ENCODE measurements around the gene RGS9. TPM values are rescaled to one million over a fixed set of nuclear protein-coding genes. Genes with fewer than 3 reads are reported as not detected.

RGS9 gene
- total and polyA plus RNA-seq, 10 of the 15 experiments (the other 5 are each of a cell fraction or from before 2014, with no cell fraction given): 1.1 to 10.6 (median 5.6) TPM

DNA sequence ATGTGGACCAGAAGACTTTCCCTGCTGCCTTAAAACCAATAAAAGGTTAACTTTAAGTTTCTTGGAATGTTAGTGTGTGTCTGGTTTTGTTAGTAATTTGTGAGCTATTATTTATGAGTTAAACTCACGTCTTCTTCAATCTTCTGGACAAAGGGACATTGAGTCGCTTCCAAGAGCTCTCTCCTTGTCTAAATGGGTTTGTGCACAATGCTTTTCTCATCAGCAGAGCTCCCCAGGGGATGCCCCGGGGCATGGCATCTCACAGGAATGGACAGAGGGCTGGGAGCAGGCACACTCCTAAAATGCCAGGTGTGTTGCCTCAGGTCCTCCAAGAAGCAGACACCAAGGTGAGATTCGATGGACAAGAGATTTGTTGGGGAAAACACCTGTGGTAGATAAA lies 90.5 kb downstream of the RGS9 start:
- 42% methylated on average over 4 of the region's 4 CpGs for WGBS (ENCODE audit: insufficient coverage, insufficient replicate concordance, low lambda C conversion rate, missing lambda C conversion rate)
- ChIA-PET RAD21 (ENCODE audit: unreplicated experiment) (interaction anchor here (1.2 kb wide), 1 partner anchor 19 kb away, joined by 3 read pairs; no protein-coding TSS in a partner anchor), CTCF (no interaction called here), POLR2A (interaction anchor here (0.6 kb wide), 2 partner anchors 12 to 600 kb away, joined by 3 to 5 read pairs; no protein-coding TSS in a partner anchor), SMC1A (ENCODE audit: uncharacterized antibody, unreplicated experiment) (no interaction called here)
- Histone ChIP-seq H3K9ac (ENCODE audit: control insufficient read depth, insufficient read depth, low read length) (no peak overlapping the region), H3K36me3 (ENCODE audit: control insufficient read depth in 2 of 2, insufficient read depth in 2 of 2, low read length in 1 of 2) (no peaks in the 10 kb centered on the region; a peak in 1 of 4 replicates), H3K27ac (ENCODE audit: control insufficient read depth, insufficient read depth) (no peak overlapping the region), H2AFZ (ENCODE audit: control insufficient read depth, low read depth, low read length) (no peak overlapping the region), H3K4me1 (ENCODE audit: control insufficient read depth, insufficient read depth, low read length) (peaks cover 20% of the 10 kb centered on the region), H3K79me2 (ENCODE audit: control insufficient read depth, insufficient read depth, low read length) (no peaks in the 10 kb centered on the region), H3K9me3 (replicated peaks; ENCODE audit: control insufficient read depth, insufficient read depth, low read length) (no peaks in the 10 kb centered on the region; the same call in 2 of the 3 replicates), H3K4me2 (ENCODE audit: control insufficient read depth, insufficient read depth) (no peak overlapping the region), H4K20me1 (ENCODE audit: control insufficient read depth, insufficient read depth) (no peaks in the 10 kb centered on the region), H3K4me3 (no peak overlapping the region), H3K27me3 (replicated peaks in 1 of 2; ENCODE audit: control insufficient read depth in 2 of 2, insufficient read depth in 2 of 2, low read length in 1 of 2) (no peaks in the 10 kb centered on the region)
- no TSS peak for BruUV-seq (replicated peaks)
- intact Hi-C loops (cut with micrococcal nuclease; ENCODE audit: unreplicated experiment): no loop called here
- in situ Hi-C loops (cut with MboI): no loop called here
- ATAC-seq: no peak
- TF ChIP-seq CEBPB (IDR thresholded peaks at IDR 0.05; ENCODE audit: borderline replicate concordance in 1 of 2, low read depth in 2 of 2, low read length in 2 of 2) (no peak), TCF7 (IDR thresholded peaks at IDR 0.05; ENCODE audit: borderline replicate concordance) (no peak), KDM1A (IDR thresholded peaks at IDR 0.05; ENCODE audit: borderline replicate concordance) (no peak), ZNF24 (IDR thresholded peaks at IDR 0.05) (no peak), NR2F1 (conservative IDR thresholded peaks at IDR 0.05) (no peak)
- TF ChIP-seq, protein P1, sequence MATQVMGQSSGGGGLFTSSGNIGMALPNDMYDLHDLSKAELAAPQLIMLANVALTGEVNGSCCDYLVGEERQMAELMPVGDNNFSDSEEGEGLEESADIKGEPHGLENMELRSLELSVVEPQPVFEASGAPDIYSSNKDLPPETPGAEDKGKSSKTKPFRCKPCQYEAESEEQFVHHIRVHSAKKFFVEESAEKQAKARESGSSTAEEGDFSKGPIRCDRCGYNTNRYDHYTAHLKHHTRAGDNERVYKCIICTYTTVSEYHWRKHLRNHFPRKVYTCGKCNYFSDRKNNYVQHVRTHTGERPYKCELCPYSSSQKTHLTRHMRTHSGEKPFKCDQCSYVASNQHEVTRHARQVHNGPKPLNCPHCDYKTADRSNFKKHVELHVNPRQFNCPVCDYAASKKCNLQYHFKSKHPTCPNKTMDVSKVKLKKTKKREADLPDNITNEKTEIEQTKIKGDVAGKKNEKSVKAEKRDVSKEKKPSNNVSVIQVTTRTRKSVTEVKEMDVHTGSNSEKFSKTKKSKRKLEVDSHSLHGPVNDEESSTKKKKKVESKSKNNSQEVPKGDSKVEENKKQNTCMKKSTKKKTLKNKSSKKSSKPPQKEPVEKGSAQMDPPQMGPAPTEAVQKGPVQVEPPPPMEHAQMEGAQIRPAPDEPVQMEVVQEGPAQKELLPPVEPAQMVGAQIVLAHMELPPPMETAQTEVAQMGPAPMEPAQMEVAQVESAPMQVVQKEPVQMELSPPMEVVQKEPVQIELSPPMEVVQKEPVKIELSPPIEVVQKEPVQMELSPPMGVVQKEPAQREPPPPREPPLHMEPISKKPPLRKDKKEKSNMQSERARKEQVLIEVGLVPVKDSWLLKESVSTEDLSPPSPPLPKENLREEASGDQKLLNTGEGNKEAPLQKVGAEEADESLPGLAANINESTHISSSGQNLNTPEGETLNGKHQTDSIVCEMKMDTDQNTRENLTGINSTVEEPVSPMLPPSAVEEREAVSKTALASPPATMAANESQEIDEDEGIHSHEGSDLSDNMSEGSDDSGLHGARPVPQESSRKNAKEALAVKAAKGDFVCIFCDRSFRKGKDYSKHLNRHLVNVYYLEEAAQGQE (IDR thresholded peaks at IDR 0.05; ENCODE audit: low read depth, low read length): no peak
- no peak for DNase-seq (ENCODE audit: low read depth, low spot score)
- no peak for FAIRE-seq

Measured in GM12878 (cell line).